ENCODE measurements around the gene MRPL34.
"Not testable (repeated sequence)": the region's sequence is repeated elsewhere in the genome, so short reads cannot be mapped to it uniquely, and the experiment has no call there.

MRPL34 gene

DNA sequence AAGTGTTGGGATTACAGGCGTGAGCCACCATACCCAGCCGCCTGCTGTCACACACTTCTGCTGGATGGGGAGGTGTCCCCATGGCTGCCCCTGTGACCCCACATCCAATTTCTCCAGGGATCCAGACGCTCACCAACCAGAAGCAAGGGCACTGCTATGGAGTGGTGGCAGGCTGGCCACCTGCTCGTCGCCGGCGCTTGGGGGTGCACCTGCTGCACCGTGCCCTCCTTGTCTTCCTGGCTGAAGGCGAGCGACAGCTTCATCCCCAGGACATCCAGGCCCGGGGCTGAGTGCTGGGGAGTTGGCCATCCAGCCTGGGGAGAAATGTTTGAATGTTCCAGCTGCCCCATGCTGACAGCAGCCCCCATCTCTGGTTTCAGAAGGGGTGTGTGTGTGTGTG lies 19.4 kb upstream of the MRPL34 start:
- DNase-seq: no peak

DNA sequence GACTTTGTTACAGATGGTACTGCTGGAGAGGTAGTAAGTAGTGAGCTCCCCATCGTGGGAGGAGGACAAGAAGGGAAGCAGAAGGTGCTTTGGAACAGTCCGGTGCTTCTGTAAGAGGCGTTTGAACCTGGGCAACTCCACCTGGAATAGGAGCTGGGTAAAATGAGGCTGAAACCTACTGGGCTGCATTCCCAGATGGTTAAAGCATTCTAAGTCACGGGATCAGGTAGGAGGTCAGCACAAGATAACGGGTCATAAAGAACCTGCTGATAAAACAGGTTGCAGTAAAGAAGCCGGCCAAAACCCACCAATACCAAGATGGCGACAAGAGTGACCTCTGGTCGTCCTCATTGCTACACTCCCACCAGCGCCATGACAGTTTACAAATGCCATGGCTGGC lies 18.9 kb upstream of the MRPL34 start:
- DNase-seq: no peak

DNA sequence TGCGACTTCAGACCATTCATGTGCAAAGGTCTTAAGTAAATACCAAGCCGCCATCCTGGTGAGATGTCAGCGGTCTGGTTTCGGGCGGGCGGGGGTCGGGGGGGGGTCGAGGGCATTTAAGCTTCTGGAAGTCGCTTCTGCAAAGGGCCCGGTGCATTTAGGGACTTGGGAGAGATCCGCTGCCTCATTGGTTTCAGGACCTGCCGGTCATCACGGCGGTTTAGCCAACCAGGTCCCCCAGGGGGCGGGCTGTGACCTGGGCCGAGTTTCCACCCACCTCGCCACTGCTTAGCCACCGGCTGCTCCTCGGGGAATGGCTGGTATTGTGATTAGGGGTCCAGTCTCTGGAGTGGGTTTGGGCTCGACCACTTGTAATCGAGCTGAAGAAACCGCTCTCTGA lies 16.2 kb upstream of the MRPL34 start:
- DNase-seq: no peak

DNA sequence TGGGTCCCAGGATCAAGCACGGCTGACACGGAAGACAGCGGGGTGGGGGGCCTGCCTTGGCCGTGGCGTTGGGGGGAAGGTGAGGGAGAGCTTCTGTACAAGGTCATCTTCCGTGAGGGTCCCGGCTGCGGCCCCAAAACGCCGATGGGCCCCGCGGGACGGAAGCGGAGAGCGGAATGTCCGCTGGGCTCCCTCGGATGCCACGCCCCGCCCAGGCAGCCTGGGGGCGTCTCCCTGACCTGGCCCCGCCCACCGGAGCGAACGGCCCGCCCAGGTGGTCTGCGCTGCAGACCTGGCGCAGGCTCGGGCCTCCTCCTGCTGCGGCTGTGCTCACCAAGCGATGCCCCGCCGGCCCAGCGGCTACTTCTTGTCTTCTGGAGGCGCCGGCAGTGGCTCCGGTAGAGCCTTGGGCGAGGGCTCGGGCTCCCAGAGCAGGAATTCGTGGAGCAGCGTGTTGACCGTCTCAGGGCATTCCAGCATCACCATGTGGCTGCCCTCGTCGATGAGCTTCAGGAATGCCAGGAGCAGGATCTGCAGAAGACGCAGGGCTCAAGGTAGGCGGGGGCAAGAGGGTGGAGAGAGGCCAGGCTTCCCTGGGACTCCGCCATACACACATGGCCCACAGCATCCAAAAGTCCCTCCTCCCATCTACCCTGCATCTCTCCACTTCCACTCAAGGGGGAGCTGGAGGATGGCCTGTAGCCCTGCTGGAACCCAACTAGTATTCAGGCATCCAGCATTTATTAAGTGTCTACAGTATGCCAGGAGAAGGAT lies 13.2 kb upstream of the MRPL34 start:
- peak in 1 of 2 experiments; percentile 27 for DNase-seq

DNA sequence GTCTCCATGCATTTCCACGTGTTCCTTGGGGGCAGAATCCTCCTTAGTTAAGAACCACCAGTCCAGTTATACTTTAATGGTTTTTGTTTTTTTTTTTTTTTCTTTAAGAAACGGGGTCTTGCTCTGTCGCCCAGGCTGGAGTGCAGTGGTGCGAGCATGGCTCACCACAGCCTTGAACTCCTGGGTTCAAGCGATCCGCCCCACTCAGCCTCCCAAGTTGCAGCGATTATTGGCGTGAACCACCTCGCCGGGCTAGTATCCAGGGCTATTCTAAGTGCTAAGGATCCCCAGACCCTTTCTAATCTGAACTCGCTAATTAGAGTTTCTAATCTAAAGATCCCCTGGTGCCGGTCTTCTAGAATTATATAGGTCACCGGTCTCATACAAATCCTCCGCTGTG lies 12.1 kb upstream of the MRPL34 start:
- no peak for DNase-seq

DNA sequence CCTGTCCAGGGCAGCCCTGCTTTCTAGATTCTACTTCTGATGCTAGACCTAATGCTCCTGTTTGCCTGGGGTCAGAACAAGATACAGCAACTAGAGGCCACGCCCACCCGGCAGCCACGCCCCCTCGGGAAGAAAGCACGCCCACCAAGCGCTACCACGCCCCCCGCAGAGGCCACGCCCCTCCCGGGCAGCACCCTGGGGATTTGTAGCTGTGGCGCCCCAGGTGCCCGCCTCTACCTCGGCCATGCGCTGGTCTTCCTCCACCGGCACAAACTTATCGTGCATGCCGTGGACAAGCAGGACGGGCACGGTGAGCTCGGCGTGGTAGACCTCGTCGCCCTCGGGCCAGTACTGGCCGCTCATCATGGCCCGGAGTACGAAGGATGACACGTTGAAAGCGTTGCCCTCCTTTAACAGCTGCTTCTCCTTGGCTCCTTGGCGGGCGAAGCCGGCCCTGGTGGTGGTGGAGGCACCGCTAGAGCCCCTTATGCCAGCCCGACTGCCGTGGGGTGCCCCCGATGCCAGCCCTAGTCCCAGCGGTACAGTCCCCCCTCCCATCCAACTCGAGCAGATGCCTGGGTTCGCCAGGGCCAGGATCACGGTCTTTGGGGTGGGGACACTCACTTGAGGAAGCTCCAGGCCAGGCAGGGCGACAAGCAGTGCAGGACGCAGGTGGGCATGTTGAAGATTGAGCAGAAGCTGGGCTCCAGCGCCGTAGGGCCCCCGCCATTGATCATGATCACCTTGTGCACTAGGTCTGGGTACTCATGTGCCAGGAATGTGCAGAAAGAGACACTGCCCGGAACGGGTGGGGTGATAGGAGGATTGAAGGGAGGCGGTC lies 11.4 kb upstream of the MRPL34 start:
- no peak for DNase-seq

DNA sequence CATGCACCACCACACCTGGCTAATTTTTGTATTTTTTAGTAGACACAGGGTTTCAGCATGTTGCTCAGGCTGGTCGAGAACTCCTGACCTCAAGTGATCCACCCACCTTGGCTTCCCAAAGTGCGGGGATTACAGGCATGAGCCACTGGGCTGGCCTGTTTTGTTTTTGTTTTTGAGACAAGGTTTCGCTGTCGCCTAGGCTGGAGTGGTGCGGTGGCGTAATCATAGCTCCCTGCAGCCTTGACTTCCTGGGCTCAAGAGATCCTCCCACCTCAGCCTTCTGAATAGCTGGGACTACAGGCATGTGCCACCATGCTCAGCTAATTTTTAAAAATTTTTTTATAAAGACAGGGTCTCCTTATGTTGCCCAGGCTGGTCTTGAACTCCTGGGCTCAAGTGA lies 10.1 kb upstream of the MRPL34 start:
- DNase-seq: not testable (repeated sequence)

DNA sequence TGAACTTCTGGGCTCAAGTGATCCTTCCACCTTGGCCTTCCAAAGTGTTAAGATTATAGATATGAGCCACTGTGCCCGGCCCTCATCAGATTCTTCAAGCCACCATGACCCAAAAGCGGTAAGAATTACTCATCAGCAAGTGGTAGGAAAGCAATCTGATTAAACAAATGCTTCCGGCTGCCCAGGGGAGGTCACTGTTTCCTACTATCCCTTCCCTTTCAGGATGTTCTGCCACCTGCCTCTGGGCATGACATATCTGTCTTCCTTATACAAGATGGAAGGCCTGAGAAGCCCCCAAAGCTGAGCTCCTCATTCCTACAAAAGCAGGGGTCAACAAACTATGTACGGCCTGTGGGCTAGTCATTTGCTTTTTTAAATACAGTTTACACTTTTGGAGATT lies 9.4 kb upstream of the MRPL34 start:
- DNase-seq: peak; percentile 53 to 61

DNA sequence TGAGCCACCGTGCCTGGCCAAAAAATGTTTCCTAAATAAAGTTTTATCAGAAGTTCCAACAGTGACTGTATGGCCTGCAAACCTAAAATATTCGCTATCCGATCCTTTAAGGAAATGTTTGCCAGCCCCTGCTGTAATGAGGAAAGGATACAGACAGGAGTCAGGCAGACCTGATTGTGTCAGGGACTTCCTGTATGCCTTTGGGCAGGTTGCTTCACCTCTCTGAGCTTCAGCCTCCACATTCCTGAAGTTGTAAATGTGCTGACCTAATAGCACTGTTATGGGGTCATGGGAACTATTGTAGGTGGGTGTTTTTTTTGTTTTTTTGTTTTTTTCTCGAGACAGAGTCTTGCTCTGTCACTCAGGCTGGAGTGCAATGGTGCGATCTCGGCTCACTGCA lies 8.7 kb upstream of the MRPL34 start:
- no peak for DNase-seq

DNA sequence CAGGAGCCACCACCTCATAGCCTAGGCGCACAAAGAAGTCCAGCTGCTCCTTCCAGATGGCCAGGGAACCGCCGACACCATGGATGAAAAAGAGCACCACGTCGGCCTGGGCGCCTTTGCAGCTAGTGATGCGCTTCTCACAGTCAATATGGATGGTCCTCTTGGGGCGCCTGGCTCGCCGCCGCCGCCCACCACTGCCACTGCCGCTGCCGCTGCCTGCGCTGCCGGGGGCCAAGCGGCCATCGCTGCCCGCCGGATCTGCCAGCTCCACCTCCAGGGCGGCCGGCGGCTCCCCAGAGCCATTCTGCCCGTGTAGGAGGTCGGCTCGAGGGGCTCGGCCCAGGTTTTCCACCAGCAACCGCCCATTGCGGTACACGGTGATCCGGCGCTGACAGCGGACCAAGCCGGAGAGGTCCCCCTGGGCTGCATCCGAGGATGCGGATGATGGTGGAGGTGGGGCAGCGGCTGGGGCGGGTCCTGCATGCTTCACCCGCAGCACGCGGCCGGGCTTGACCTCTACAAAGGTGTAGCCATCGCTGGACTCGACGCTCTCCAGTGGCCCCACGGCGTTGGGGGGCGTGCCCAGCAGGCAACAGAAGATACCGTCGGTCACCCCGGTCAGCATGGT lies 4.6 kb upstream of the MRPL34 start:
- DNase-seq: no peak

DNA sequence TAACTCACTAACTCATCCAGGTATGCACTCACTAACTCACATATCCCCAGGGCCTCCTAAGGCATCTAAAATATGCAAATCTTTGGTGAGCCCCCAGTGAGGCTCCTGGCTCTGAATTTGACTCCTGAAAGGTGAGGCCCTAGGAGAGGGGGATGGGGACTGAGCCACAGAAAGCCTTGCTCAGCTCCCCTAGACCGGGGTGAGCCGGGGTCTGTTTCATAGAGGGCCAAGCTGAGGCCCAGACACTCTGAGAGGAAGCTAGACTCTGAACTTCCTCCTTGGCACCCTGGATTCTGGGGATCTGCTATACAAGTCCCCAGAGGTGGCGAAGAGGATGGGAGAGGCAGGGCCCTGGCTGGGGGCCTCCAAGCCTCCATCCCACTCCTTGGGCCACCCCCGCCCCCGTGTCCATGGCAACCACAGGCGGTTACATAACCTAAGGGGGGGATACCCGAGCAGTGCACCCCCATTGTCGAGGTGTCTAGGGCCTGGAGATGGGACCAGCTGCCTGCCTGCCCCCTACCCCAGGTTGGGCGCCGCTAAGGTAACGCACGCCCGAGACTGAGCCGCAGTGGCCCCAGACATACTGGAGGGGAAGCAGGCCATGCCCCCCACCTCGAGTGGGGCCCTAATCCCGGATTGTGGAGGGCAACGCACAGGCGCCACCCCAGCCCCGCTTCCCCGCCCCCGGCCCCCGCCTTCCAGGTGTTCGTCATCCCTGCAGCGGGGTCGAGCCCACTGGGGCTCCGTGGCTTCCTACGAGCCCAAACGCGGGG lies 3.1 kb upstream of the MRPL34 start:
- DNase-seq: no peak

DNA sequence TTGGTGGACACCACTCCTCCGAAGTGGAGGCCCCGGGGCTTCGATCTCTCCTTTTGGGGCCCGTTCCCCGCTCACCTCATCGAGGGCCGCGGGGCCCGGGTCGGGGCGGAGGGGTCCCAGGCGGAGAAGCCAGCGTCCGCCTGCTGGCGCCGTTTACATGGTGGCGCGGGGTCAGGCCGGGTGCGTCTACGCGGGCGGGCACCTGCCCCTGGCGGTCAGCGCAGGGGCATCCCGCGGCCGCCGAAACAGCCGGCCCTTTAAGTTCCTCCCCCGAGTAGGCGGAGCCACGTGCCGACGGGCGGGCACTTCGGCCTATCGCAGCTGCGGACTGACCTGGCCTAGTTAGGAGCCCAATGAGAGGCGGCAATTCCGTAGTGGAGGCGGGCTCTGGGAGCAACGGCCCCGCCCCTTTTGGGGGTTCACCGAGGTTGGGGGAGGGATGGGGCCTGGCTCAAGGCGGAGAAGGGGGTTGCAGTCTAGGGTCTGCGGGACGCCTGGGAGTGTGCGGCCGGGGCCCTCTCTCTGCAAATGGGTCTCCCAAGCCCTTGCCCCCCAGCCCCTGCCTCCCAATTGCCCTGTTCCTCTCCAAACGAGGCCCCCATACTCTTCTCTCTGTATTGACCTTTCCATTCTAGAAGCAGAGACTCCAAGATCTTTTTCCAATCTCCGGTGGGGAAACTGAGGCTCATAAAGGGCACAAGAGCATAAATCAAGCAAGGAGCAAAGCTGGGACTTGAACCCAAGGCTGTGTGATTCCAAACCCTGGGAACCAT lies 2.3 kb upstream of the MRPL34 start, which contains the start of gene ABHD8:
TSS of gene ABHD8 (minus strand) at position 259 of the 773 bp plus-strand sequence. CDS start 1,809 bp downstream, outside the sequence.
- peak; percentile 89 to 95 for DNase-seq

DNA sequence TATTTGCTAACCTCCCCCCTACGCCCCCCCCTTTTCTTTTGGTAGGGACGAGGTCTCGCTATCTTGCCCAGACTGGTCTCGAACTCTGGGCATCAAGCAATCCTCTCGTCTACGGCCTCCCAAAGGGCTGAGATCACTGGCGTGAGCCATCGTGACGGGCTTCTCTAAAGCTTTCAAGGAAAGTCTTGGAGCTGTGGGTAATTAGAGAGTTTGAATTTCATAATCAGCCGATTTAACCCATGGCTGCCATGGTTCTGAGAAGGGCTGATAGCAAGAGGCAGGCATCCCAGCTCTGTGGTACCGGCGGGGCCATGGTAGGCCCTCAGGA lies 1.8 kb upstream of the MRPL34 start:
- DNase-seq: no peak

DNA sequence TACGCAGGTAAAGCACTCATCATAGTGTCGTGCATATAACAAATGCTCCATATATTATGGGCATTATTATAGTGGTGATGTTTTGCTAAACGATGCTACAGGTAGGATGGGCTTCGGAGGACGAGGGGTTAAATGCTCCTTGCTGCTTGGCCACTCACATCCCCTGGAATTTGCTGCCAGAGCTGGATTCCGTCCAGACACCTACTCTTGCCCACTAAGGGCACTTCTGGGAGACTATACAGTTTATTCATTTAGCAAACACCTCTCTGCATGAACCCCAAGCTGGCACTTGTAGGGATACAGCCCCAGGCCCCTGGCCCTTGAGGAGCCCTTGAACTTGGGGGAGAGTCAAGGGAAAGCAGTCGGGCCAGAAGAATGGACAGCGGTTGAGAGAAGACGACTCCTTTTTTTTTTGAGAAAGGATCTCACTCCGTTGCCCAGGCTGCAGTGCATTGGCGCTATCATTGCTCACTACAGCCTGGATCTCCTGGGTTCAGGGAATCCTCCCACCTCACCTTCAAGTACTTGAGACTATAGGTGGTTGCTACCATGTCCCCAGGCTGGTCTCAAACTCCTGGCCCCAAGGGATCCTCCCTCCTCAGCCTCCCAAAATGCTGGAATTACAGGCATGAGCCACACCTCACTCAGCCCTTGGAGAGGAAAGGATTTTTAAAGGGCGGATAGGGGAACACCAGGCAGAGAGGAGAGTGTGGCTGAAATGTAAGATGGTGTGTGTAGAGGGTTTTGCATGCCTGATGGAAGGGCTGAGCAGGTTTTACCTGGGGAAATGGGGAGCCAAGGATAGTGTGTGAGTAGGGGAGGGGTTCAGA lies 1.1 kb upstream of the MRPL34 start:
- DNase-seq: no peak

DNA sequence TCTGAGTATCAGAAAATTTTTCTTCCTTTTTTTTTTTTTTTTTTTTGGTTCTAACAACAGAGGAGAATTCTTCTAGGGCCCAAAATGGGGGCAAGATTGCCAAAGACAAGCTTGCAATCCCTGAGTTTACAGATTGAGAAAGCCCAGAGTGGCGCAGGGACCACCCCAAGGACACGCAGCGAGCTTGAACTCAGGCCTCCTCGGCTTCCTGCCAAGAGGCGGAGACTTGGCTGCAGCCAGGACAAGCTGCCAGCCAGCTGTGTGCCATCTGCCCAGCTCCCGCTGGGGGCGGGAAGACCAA lies 506 bp upstream of the MRPL34 start:
- DNase-seq: no peak

DNA sequence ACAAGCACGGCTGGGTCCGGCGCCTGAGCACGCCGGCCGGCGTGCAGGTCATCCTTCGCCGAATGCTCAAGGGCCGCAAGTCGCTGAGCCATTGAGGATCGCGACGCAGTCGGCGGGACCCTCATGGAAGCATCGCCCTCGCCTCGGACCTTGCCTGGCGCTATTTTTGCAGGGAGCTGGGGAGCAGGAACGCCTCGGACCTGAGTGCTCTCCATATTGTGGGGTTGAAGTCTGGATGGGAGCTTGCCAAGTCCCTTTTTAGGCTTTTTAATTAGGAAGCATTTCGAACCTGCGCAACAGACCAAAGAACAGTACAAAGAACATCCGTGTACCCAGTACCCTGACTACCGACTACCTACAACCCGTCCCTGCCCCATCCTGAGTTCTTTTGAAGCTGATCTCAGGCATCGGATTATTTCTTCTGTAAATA lies 628 bp downstream of the MRPL34 start:
- DNase-seq: no peak

DNA sequence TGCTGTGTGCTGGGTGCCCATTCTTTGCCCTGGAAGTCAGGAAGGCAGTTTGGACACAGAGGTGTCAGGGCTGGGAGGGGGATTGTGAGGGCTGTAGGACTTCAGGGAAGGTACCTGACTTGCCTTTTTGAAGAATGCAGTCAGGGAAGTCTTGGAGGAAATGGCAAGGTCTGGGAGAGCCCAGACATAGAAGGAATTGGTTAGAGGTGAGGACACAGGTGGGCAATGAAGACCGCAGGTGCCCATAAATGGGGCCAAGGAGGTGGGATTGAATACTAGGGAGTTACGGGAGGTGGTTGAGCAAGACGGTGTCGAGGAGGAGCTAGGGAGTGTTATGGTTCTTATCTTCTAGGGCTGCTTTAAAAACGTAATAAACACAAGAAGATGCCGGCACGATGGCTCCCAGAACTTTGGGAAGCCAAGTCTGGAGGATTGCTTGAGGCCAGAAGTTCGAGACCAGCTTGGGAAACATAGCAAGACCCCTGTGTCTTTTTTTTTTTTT lies 2.3 kb downstream of the MRPL34 start:
- no peak for DNase-seq

DNA sequence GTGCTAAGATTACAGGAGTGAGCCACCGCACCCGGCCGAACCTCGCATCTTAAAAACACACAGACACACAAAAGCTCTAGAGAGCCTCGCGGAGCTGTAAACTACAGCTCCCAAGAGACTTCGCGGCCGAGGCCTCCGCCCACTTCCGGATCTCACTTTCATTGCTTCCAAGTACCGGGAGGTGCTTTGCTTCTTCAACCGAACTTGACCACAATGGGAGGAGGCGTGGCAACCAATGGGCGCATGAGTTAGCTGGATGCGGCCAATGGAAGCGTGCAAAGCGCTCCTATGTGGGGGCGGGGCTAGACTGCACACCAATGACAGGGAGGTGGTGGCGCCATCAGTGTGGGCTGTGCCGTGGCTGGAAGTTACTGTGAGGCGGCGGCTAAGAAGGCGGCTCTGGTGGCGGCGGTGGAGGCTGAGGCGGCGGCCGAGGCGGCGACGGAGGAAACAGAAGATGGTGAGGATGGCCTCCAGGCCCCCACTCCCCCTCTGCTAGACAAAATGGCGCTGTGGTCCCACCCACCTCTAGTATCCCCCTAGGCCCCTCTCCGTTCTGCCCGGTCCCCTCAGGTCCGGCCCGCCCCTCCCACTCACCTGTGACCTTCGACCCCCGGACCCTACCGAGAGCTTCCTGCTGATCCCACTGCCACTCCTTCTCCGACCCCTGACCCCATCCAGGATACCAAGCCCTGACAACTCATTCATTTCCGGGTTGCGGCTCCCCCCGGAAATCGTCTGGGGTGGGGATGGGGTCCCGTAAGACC lies 3.7 kb downstream of the MRPL34 start, which contains the start of gene DDA1:
TSS of gene DDA1 (plus strand) at position 366 of the 767 bp plus-strand sequence. CDS start at position 458, 92 bp downstream.
- peak; percentile 99 for DNase-seq

DNA sequence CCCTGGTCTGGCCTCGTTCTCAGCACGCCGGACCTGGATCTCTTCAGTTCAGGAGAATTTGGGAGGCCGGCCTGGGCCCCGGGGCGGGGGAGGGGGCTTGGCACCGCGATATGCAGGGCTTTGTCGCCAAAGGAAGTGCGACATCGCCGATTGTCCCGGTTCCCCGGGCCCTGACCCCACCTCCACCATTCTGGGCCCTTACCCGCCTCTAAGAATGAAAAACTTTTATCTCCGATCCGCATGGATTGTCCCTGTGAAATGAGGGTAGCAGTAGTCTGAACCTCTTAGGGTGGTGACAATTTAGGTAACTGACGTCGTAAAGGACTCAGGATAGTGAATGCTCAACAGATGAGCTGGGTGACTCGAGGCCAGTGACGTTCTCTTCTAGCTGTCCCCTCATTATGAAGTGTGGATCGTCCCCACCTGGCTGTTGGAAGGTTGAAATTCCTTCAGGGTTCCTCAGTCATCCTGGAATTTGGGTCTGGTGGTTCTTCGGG lies 4.3 kb downstream of the MRPL34 start:
- DNase-seq: no peak
